Activated naive CD8-positive, alpha-beta T cell treated with anti-CD3 and anti-CD28 coated beads, Interleukin-2, amount 10 ng/mL, durations not matched to agents 7 days and 5 days (primary cell): ENCODE results near the gene ALB. TPM values are rescaled to one million over a fixed set of nuclear protein-coding genes. Genes with fewer than 3 reads are reported as not detected.

Experiments
- ATAC-seq: fragments of 150-1000 bp; cut with Tn5 transposase; one replicate; pipeline ENCODE4 v1.10.0; 2021; ENCODE audit warnings: low read depth, moderate library complexity
- POLR2A ChIA-PET: fragments of 350-600 bp; sonication (Branson Sonifier 250); formaldehyde crosslinking; loops from one replicate; lab custom pipeline; 2021; ENCODE audit warnings: antibody characterized with exemption; lab: Charles Lee
- DNase-seq: peaks from one replicate; pipeline ENCODE4 v3.0.0; 2021
- H3K27ac Mint-ChIP-seq: one replicate; pipeline ENCODE4 v1.8.0; 2022; ENCODE audit warnings: mild to moderate bottlenecking, mixed read lengths
- H3K27me3 Mint-ChIP-seq: one replicate; pipeline ENCODE4 v1.8.0; 2022; ENCODE audit warnings: mild to moderate bottlenecking, moderate library complexity, mixed read lengths
- H3K36me3 Mint-ChIP-seq: one replicate; pipeline ENCODE4 v1.8.0; 2021; ENCODE audit warnings: mild to moderate bottlenecking, mixed read lengths
- H3K4me1 Mint-ChIP-seq: one replicate; pipeline ENCODE4 v1.8.0; 2021; ENCODE audit warnings: mixed read lengths
- H3K4me3 Mint-ChIP-seq: one replicate; pipeline ENCODE4 v1.8.0; 2022; ENCODE audit warnings: mild to moderate bottlenecking, moderate library complexity, mixed read lengths
- H3K9me3 Mint-ChIP-seq: one replicate; pipeline ENCODE4 v1.8.0; 2021; ENCODE audit warnings: mixed read lengths
- total RNA-seq, 2 experiments: library from RNA; stranded (reverse); gene quantifications; one replicate each; pipeline ENCODE4 v1.2.3, GENCODE V29; 2021

ALB gene
- total RNA-seq, 2 experiments from 2014 or later = not detected

- H3K4me3 Mint-ChIP-seq = no peak overlapping the region
- no peaks in the 10 kb centered on the region for H3K9me3 Mint-ChIP-seq
- H3K4me1 Mint-ChIP-seq = no peaks in the 10 kb centered on the region
- no peak overlapping the region for H3K27ac Mint-ChIP-seq
- POLR2A ChIA-PET = no interaction called here
- H3K36me3 Mint-ChIP-seq = no peaks in the 10 kb centered on the region
- no peaks in the 10 kb centered on the region for H3K27me3 Mint-ChIP-seq
- no peak for DNase-seq
- no peak for ATAC-seq
Measured at GRCh38 chr4:73456177-73457022, 52.3 kb downstream of the ALB start.

- no peak overlapping the region for H3K27ac Mint-ChIP-seq
- POLR2A ChIA-PET = no interaction called here
- no peak for ATAC-seq
- no peak overlapping the region for H3K4me3 Mint-ChIP-seq
- no peaks in the 10 kb centered on the region for H3K9me3 Mint-ChIP-seq
- no peaks in the 10 kb centered on the region for H3K36me3 Mint-ChIP-seq
- H3K4me1 Mint-ChIP-seq = no peaks in the 10 kb centered on the region
- H3K27me3 Mint-ChIP-seq = no peaks in the 10 kb centered on the region
- no peak for DNase-seq
Measured at GRCh38 chr4:73458184-73459047, 54.3 kb downstream of the ALB start.

- DNase-seq (no peak), ATAC-seq (no peak)
- H3K9me3 Mint-ChIP-seq = no peaks in the 10 kb centered on the region
- no peaks in the 10 kb centered on the region for H3K4me1 Mint-ChIP-seq
- no peak overlapping the region for H3K27ac Mint-ChIP-seq
- H3K4me3 Mint-ChIP-seq = no peak overlapping the region
- no peaks in the 10 kb centered on the region for H3K36me3 Mint-ChIP-seq
- POLR2A ChIA-PET = no interaction called here
- H3K27me3 Mint-ChIP-seq = peaks cover 2% of the 10 kb centered on the region
Measured at GRCh38 chr4:73459048-73459421, 54.9 kb downstream of the ALB start.

GRCh38 chr4:73460913-73461522 lies 56.9 kb downstream of the ALB start:
- Mint-ChIP-seq H3K27me3 (peaks cover 6% of the 10 kb centered on the region), H3K4me1 (no peaks in the 10 kb centered on the region), H3K9me3 (no peaks in the 10 kb centered on the region), H3K4me3 (no peak overlapping the region), H3K27ac (no peak overlapping the region), H3K36me3 (no peaks in the 10 kb centered on the region)
- DNase-seq (no peak), ATAC-seq (no peak)
- POLR2A ChIA-PET = no interaction called here

GRCh38 chr4:73468170-73468569 lies 64.1 kb downstream of the ALB start:
- Mint-ChIP-seq H3K9me3 (no peaks in the 10 kb centered on the region), H3K4me3 (no peak overlapping the region), H3K4me1 (no peaks in the 10 kb centered on the region), H3K27me3 (peaks cover 6% of the 10 kb centered on the region), H3K36me3 (no peaks in the 10 kb centered on the region), H3K27ac (no peak overlapping the region)
- no peak for ATAC-seq
- POLR2A ChIA-PET = no interaction called here
- DNase-seq = no peak

GRCh38 chr4:73470728-73471127 lies 66.6 kb downstream of the ALB start:
- ATAC-seq = no peak
- no peak overlapping the region for H3K27ac Mint-ChIP-seq
- no peaks in the 10 kb centered on the region for H3K9me3 Mint-ChIP-seq
- POLR2A ChIA-PET = no interaction called here
- H3K27me3 Mint-ChIP-seq = no peaks in the 10 kb centered on the region
- no peak overlapping the region for H3K4me3 Mint-ChIP-seq
- no peaks in the 10 kb centered on the region for H3K36me3 Mint-ChIP-seq
- no peaks in the 10 kb centered on the region for H3K4me1 Mint-ChIP-seq
- no peak for DNase-seq

Other genes with a start within 250 kb of the ALB start
- gene ANKRD17, start 145.5 kb upstream of the ALB start, total RNA-seq = 10 to 100 TPM; 49.8 to 53.0 TPM
- not detected for gene AFP, start 31.9 kb downstream of the ALB start, total RNA-seq
- not detected for gene AFM, start 77.5 kb downstream of the ALB start, total RNA-seq
- gene RASSF6, start 216.1 kb downstream of the ALB start, total RNA-seq = under 1 TPM in 1 of 2 experiments, not detected in 1; 0.06 TPM